K562 (cell line): Measurements from ENCODE around the gene MYO1D. TPM values are rescaled to one million over a fixed set of nuclear protein-coding genes. Genes with fewer than 3 reads are reported as not detected.

Experiments
- BCOR ChIP-seq: fragments of 450-650 bp; IDR thresholded peaks from 2 replicates; pipeline ENCODE4 v1.6.1; 2016
- CEBPB ChIP-seq: fragments of 450-650 bp; IDR thresholded peaks from 2 replicates; pipeline ENCODE4 v1.6.1; 2016; ENCODE audit warnings: missing genetic modification characterization, missing compliant biosample characterization
- ETV1 ChIP-seq: fragments of 450-650 bp; conservative IDR thresholded peaks from 2 replicates; pipeline ENCODE4 v1.6.1; 2016; ENCODE audit warnings: missing genetic modification characterization, control low read depth, low read depth, missing compliant biosample characterization
- MAFF ChIP-seq: IDR thresholded peaks from 2 replicates; pipeline ENCODE4 v1.6.1; 2012; ENCODE audit warnings: low read length, improper control_type of control experiment
- MBD2 ChIP-seq: sonication (generic); IDR thresholded peaks from 2 replicates; pipeline ENCODE4 v1.6.1; 2016; ENCODE audit warnings: low read depth, borderline replicate concordance
- NBN ChIP-seq: fragments of 450-650 bp; IDR thresholded peaks from 2 replicates; pipeline ENCODE4 v1.6.1; 2016; ENCODE audit warnings: low read depth, mild to moderate bottlenecking
- PCBP2 ChIP-seq: fragments of 200-400 bp; formaldehyde crosslinking; IDR thresholded peaks from 2 replicates; pipeline ENCODE4 v1.6.1; 2018; ENCODE audit warnings: low read length, low read depth, mild to moderate bottlenecking, moderate library complexity; ENCODE audit not compliant: poor library complexity, severe bottlenecking
- SMARCC2 ChIP-seq: fragments of 450-650 bp; IDR thresholded peaks from 2 replicates; pipeline ENCODE4 v1.6.1; 2017; ENCODE audit warnings: antibody characterized with exemption, moderate library complexity, mild to moderate bottlenecking, low read depth
- SMARCE1 ChIP-seq: fragments of 450-650 bp; IDR thresholded peaks from 2 replicates; pipeline ENCODE4 v1.7.1; 2016; ENCODE audit warnings: mild to moderate bottlenecking
- TEAD1 ChIP-seq, 2 experiments: fragments of 450-650 bp in 1 of 2; sonication (generic) in 1 of 2; formaldehyde crosslinking; IDR thresholded peaks; 2 replicates each; pipeline versions ENCODE4 v1.4.0 to v1.8.0; 2020 to 2022; ENCODE audit warnings: mild to moderate bottlenecking in 2 of 2, missing genetic modification reagents in 1 of 2
- WHSC1 ChIP-seq: IDR thresholded peaks from one replicate; pipeline ENCODE4 v1.6.1; 2012; ENCODE audit warnings: low read length, control low read depth, inconsistent platforms
- ZNF197 ChIP-seq: fragments of 200-800 bp; sonication (Bioruptor generic); IDR thresholded peaks from 2 replicates; pipeline ENCODE4 v1.6.1; 2016; ENCODE audit warnings: low read depth, missing genetic modification characterization, missing compliant biosample characterization
- ZNF316 ChIP-seq: fragments of 450-650 bp; IDR thresholded peaks from 2 replicates; pipeline ENCODE4 v1.6.1; 2016
- ZNF668 ChIP-seq: fragments of 250-450 bp; sonication (Bioruptor Pico); IDR thresholded peaks from 2 replicates; pipeline ENCODE4 v1.8.0; 2022; ENCODE audit warnings: mild to moderate bottlenecking, inconsistent platforms
- polyA plus RNA-seq, 8 experiments: library from polyadenylated mRNA; depleted of rRNA in 4 of 8; stranded (reverse) in 5 of 8; unstranded in 3 of 8; fragments of >200 nt; fragmentation: Nextera tagmentation in 2 of 8; fragmentation: Illumina TruSeq in 1 of 8; extraction: Ambion mirVana in 2 of 8; extraction: Trizol in 1 of 8; gene quantifications; 2 replicates each; pipeline versions ENCODE4 v1.2.1 to v1.2.3, GENCODE V29; 2011 to 2014; ENCODE audit warnings: inconsistent platforms in 1 of 8, missing spikeins in 1 of 8
- total RNA-seq, 7 experiments: library from RNA; depleted of rRNA in 6 of 7; stranded (reverse); fragments of >200 nt in 6 of 7; fragmentation: Illumina TruSeq in 2 of 7; extraction: Trizol in 2 of 7; gene quantifications; 2 replicates each; pipeline versions ENCODE4 v1.2.1 to v1.2.3, GENCODE V29; 2011 to 2021; ENCODE audit warnings: low replicate concordance in 1 of 7
- TF ChIP-seq, protein P1 (sequence below): fragments of 450-650 bp; IDR thresholded peaks from 2 replicates; pipeline ENCODE4 v1.6.1; 2018; ENCODE audit not compliant: partially characterized antibody
- TF ChIP-seq, protein P2 (sequence below), 2 experiments: fragments of 150-350 bp in 1 of 2; IDR thresholded peaks; 2 replicates each; pipeline ENCODE4 v1.6.1; 2012 to 2016; ENCODE audit warnings: low read depth in 2 of 2, low read length in 2 of 2, mild to moderate bottlenecking in 1 of 2, moderate library complexity in 1 of 2
- TF ChIP-seq, protein P3 (sequence below), 2 experiments: fragments of 450-650 bp; IDR thresholded peaks; 2 replicates each; pipeline ENCODE4 v1.6.1; 2016
- TF ChIP-seq, protein P4 (sequence below): sonication (generic); IDR thresholded peaks from 2 replicates; pipeline ENCODE4 v1.6.1; 2016

The MYO1D gene
- total and polyA plus RNA-seq, 9 of the 15 experiments (the other 6 are each of a cell fraction or from before 2014, with no cell fraction given) = 2.1 to 71.2 (median 45.4) TPM

DNA sequence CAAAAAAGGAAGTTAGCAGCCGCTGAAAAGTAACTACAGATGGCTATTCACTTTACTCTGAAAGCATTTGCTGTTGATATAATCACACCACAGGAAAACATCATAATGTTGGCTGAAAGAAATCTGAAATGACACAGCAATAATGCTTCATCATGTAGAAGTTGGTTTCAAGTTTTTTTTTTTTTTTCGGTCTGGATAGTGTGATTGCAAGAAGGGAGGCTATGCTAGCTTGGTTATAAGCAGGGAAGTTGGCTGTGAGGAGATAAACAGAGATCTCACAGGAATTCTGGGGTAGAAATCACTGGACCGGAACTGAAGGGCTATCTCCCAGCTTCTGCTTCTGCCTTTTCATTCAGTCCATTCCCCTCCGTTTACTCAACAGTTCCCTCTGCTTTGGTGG, 57.9 kb downstream of the MYO1D start (continued):
- TF ChIP-seq SMARCE1 (peak; percentile 94), NBN (peak; percentile 92), WHSC1 (no peak), PCBP2 (no peak), ZNF668 (CRISPR knock-in tag) (no peak), ZNF316 (peak; percentile 98), ZNF197 (peak; percentile 50; the same call in 1 of the 2 replicates), TEAD1 (CRISPR knock-in tag; IDR thresholded peaks at IDR 0.05) (peak; percentile 49 to 54; a peak in 1 of 4 replicates), CEBPB (tag) (peak; percentile 25; the same call in 1 of the 2 replicates), MAFF (peak; percentile 93), BCOR (peak; percentile 77), SMARCC2 (peak; percentile 86), MBD2 (no peak), ETV1 (tag) (peak; percentile 71)
- TF ChIP-seq, protein P1, sequence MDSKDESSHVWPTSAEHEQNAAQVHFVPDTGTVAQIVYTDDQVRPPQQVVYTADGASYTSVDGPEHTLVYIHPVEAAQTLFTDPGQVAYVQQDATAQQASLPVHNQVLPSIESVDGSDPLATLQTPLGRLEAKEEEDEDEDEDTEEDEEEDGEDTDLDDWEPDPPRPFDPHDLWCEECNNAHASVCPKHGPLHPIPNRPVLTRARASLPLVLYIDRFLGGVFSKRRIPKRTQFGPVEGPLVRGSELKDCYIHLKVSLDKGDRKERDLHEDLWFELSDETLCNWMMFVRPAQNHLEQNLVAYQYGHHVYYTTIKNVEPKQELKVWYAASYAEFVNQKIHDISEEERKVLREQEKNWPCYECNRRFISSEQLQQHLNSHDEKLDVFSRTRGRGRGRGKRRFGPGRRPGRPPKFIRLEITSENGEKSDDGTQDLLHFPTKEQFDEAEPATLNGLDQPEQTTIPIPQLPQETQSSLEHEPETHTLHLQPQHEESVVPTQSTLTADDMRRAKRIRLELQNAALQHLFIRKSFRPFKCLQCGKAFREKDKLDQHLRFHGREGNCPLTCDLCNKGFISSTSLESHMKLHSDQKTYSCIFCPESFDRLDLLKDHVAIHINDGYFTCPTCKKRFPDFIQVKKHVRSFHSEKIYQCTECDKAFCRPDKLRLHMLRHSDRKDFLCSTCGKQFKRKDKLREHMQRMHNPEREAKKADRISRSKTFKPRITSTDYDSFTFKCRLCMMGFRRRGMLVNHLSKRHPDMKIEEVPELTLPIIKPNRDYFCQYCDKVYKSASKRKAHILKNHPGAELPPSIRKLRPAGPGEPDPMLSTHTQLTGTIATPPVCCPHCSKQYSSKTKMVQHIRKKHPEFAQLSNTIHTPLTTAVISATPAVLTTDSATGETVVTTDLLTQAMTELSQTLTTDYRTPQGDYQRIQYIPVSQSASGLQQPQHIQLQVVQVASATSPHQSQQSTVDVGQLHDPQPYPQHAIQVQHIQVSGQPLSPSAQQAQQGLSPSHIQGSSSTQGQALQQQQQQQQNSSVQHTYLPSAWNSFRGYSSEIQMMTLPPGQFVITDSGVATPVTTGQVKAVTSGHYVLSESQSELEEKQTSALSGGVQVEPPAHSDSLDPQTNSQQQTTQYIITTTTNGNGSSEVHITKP = peak; percentile 40
- TF ChIP-seq, protein P2, sequence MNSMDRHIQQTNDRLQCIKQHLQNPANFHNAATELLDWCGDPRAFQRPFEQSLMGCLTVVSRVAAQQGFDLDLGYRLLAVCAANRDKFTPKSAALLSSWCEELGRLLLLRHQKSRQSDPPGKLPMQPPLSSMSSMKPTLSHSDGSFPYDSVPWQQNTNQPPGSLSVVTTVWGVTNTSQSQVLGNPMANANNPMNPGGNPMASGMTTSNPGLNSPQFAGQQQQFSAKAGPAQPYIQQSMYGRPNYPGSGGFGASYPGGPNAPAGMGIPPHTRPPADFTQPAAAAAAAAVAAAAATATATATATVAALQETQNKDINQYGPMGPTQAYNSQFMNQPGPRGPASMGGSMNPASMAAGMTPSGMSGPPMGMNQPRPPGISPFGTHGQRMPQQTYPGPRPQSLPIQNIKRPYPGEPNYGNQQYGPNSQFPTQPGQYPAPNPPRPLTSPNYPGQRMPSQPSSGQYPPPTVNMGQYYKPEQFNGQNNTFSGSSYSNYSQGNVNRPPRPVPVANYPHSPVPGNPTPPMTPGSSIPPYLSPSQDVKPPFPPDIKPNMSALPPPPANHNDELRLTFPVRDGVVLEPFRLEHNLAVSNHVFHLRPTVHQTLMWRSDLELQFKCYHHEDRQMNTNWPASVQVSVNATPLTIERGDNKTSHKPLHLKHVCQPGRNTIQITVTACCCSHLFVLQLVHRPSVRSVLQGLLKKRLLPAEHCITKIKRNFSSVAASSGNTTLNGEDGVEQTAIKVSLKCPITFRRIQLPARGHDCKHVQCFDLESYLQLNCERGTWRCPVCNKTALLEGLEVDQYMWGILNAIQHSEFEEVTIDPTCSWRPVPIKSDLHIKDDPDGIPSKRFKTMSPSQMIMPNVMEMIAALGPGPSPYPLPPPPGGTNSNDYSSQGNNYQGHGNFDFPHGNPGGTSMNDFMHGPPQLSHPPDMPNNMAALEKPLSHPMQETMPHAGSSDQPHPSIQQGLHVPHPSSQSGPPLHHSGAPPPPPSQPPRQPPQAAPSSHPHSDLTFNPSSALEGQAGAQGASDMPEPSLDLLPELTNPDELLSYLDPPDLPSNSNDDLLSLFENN (IDR thresholded peaks at IDR 0.05; ENCODE audit: low read depth in 2 of 2, low read length in 2 of 2) = peak in 1 of 2 experiments; percentile 38; a peak in 1 of 4 replicates
- TF ChIP-seq, protein P3, sequence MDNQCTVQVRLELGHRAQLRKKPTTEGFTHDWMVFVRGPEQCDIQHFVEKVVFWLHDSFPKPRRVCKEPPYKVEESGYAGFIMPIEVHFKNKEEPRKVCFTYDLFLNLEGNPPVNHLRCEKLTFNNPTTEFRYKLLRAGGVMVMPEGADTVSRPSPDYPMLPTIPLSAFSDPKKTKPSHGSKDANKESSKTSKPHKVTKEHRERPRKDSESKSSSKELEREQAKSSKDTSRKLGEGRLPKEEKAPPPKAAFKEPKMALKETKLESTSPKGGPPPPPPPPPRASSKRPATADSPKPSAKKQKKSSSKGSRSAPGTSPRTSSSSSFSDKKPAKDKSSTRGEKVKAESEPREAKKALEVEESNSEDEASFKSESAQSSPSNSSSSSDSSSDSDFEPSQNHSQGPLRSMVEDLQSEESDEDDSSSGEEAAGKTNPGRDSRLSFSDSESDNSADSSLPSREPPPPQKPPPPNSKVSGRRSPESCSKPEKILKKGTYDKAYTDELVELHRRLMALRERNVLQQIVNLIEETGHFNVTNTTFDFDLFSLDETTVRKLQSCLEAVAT (IDR thresholded peaks at IDR 0.05) = peak in 1 of 2 experiments; percentile 58; a peak in 2 of 4 replicates
- TF ChIP-seq, protein P4, sequence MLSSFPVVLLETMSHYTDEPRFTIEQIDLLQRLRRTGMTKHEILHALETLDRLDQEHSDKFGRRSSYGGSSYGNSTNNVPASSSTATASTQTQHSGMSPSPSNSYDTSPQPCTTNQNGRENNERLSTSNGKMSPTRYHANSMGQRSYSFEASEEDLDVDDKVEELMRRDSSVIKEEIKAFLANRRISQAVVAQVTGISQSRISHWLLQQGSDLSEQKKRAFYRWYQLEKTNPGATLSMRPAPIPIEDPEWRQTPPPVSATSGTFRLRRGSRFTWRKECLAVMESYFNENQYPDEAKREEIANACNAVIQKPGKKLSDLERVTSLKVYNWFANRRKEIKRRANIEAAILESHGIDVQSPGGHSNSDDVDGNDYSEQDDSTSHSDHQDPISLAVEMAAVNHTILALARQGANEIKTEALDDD = peak; percentile 89
